HG02943 (cell line): ENCODE results near the gene RFXAP.

Experiments
- ATAC-seq: cut with Tn5 transposase; IDR thresholded peaks from one replicate; pipeline ENCODE4 v1.9.1; 2021; ENCODE audit warnings: mild to moderate bottlenecking, low read depth, moderate library complexity; ENCODE audit not compliant: unreplicated experiment

RFXAP gene

GRCh38 chr13:36815062-36815461, 4.0 kb upstream of the RFXAP start:
- no peak for ATAC-seq

- ATAC-seq: no peak
Observed at GRCh38 chr13:36817996-36818803, 822 bp upstream of the RFXAP start.

- ATAC-seq: peak; percentile 21
Observed at GRCh38 chr13:36819739-36820090, 693 bp downstream of the RFXAP start.

GRCh38 chr13:36820222-36820621, 1.2 kb downstream of the RFXAP start:
- ATAC-seq: peak; percentile 35

- no peak for ATAC-seq
Observed at GRCh38 chr13:36822785-36823184, 3.8 kb downstream of the RFXAP start.

GRCh38 chr13:36829753-36830152, 10.7 kb downstream of the RFXAP start:
- no peak for ATAC-seq

- no peak for ATAC-seq
Observed at GRCh38 chr13:36831291-36831690, 12.3 kb downstream of the RFXAP start.

GRCh38 chr13:36834299-36834698, 15.3 kb downstream of the RFXAP start:
- ATAC-seq: no peak

GRCh38 chr13:36837354-36838092, 18.5 kb downstream of the RFXAP start:
- ATAC-seq: no peak

GRCh38 chr13:36839281-36839680, 20.3 kb downstream of the RFXAP start:
- no peak for ATAC-seq

GRCh38 chr13:36839981-36840380, 21.0 kb downstream of the RFXAP start:
- ATAC-seq: no peak

GRCh38 chr13:36840718-36841250, 21.8 kb downstream of the RFXAP start:
- no peak for ATAC-seq

GRCh38 chr13:36841391-36841790, 22.4 kb downstream of the RFXAP start:
- no peak for ATAC-seq

GRCh38 chr13:36847606-36848005, 28.6 kb downstream of the RFXAP start:
- no peak for ATAC-seq

GRCh38 chr13:36848199-36848982, 29.4 kb downstream of the RFXAP start:
- no peak for ATAC-seq

GRCh38 chr13:36850790-36851438, 31.9 kb downstream of the RFXAP start:
- no peak for ATAC-seq

- ATAC-seq: no peak
Observed at GRCh38 chr13:36857253-36857652, 38.2 kb downstream of the RFXAP start.

GRCh38 chr13:36858290-36858689, 39.3 kb downstream of the RFXAP start:
- peak; percentile 74 for ATAC-seq

- ATAC-seq: no peak
Observed at GRCh38 chr13:36859259-36859658, 40.2 kb downstream of the RFXAP start.

GRCh38 chr13:36862002-36862685, 43.1 kb downstream of the RFXAP start:
- ATAC-seq: no peak
